ENCODE data around the gene PITPNM1.

Gene PITPNM1

DNA sequence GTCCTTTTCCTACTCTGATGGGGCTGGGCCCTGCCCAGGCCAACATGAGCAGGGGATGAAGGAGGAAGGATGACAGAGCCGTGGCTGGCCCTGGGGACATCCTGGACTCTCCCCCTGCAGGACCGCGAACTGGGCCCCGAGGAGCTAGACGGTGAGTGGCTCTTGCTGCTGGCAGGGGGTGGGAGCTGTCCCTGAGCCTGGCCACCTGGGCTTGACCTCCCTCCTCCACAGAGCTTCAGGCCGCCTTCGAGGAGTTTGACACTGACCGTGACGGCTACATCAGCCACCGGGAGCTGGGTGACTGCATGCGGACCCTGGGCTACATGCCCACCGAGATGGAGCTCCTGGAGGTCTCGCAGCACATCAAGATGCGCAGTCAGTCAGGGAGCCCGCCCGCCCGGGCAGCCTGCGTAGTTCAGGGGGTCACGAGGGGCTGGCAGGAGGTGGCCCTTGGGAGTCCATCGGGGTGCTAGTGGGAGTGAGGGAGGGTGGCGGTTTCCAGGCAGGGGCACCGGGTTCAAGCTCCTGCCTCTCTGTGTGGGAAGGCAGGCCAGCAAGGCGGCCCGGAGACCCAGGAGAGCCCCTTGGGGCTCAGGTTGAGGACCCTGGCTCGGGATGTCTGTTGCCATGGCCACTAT, 49.0 kb downstream of the PITPNM1 start:
- POLR2A ChIA-PET = no interaction called here
- TF ChIP-seq, protein P1, sequence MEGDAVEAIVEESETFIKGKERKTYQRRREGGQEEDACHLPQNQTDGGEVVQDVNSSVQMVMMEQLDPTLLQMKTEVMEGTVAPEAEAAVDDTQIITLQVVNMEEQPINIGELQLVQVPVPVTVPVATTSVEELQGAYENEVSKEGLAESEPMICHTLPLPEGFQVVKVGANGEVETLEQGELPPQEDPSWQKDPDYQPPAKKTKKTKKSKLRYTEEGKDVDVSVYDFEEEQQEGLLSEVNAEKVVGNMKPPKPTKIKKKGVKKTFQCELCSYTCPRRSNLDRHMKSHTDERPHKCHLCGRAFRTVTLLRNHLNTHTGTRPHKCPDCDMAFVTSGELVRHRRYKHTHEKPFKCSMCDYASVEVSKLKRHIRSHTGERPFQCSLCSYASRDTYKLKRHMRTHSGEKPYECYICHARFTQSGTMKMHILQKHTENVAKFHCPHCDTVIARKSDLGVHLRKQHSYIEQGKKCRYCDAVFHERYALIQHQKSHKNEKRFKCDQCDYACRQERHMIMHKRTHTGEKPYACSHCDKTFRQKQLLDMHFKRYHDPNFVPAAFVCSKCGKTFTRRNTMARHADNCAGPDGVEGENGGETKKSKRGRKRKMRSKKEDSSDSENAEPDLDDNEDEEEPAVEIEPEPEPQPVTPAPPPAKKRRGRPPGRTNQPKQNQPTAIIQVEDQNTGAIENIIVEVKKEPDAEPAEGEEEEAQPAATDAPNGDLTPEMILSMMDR (IDR thresholded peaks at IDR 0.05; ENCODE audit: insufficient read depth, low read length, missing control alignments) = no peak
- no peak overlapping the region for H3K4me3 ChIP-seq (ENCODE audit: low read depth, low read length)
- CTCF ChIA-PET = interaction anchor here (1.2 kb wide), 1 partner anchor 54 kb away, joined by 5 read pairs; the partner anchor contains the start of gene PPP1CA
- DNase-seq (ENCODE audit: low read depth, low spot score) = no peak

DNA sequence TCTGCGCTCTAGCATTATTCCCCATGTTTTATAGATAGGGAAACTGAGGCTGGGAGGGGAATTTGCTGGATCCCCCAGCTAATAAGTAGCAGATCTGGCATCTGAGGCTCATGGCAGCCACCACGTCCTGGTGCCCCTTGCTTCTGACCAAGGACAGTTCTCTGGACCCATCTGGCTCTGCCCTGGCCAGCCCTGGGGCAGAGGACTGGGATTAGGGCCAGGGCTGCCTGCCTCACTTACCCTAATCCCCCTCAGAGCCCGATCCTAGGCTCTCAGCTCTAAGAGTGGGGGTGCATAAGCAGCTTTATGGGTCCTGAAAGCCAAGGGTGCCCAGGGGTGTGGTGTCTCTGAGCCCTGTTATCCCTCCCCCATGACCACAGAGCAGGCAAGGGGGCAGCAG, 50.1 kb downstream of the PITPNM1 start, which contains the start of gene CABP4:
TSS of gene CABP4 (plus strand) at position 301 of the 400 bp plus-strand sequence. CDS start at position 371, 70 bp downstream.
- POLR2A ChIA-PET = no interaction called here
- no peak for DNase-seq (ENCODE audit: low read depth, low spot score)
- CTCF ChIA-PET = interaction anchor here (0.9 kb wide), 1 partner anchor 51 kb away, joined by 3 read pairs; no protein-coding TSS in a partner anchor
- TF ChIP-seq, protein P1 (IDR thresholded peaks at IDR 0.05; ENCODE audit: insufficient read depth, low read length, missing control alignments) = no peak
- H3K4me3 ChIP-seq (ENCODE audit: low read depth, low read length) = no peak within 1 kb of the TSS

DNA sequence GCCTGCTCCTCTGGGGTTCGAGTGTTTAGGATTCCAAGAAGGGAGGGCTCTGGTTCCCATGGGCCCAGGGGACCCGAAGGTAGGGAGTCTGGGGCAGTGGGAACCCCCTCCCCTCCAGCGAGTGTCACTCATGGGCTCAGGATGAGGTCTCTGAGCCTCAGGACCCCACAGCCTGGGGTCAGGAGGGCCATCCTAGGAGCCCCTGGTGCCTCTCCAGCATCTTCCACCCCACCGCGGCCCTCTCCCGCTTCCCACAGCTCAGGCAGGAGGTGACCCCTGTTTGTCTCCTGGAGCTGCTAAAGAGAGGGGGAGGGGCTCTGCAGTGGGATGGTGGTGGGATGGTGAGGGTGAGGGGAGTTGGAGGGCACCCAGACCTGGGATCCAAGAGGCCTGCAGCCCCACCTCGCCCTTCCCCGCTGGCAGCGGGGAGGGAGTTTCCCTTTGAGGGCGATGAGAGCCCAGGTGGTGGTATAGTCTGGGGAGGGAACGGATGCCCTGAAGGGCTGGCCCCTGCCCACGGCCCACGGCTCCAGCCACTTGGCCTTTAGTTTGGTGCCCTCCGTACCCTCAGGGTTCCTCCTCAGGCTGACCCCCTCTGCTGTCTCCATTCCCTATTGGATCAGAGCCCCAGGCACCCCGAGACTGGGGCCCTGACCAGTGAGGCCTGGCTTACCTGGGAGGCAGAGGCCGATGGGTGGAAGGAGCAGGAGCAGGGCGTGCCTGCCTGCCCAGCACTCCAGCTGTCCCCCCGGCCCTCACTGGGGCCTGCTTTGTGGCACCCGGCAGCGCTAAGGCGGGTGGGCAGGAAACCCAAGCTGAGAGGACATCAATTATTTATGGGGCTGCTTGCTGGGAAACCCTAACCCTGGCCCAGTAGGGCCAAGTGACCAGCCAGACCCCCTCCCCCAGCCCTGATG, 51.1 kb downstream of the PITPNM1 start:
- no peak overlapping the region for H3K4me3 ChIP-seq (ENCODE audit: low read depth, low read length)
- ChIA-PET CTCF (interaction anchor here (0.9 kb wide), 1 partner anchor 52 kb away, joined by 3 read pairs; no protein-coding TSS in a partner anchor), POLR2A (no interaction called here)
- TF ChIP-seq, protein P1 (IDR thresholded peaks at IDR 0.05; ENCODE audit: insufficient read depth, low read length, missing control alignments) = no peak
- no peak for DNase-seq (ENCODE audit: low read depth, low spot score)

DNA sequence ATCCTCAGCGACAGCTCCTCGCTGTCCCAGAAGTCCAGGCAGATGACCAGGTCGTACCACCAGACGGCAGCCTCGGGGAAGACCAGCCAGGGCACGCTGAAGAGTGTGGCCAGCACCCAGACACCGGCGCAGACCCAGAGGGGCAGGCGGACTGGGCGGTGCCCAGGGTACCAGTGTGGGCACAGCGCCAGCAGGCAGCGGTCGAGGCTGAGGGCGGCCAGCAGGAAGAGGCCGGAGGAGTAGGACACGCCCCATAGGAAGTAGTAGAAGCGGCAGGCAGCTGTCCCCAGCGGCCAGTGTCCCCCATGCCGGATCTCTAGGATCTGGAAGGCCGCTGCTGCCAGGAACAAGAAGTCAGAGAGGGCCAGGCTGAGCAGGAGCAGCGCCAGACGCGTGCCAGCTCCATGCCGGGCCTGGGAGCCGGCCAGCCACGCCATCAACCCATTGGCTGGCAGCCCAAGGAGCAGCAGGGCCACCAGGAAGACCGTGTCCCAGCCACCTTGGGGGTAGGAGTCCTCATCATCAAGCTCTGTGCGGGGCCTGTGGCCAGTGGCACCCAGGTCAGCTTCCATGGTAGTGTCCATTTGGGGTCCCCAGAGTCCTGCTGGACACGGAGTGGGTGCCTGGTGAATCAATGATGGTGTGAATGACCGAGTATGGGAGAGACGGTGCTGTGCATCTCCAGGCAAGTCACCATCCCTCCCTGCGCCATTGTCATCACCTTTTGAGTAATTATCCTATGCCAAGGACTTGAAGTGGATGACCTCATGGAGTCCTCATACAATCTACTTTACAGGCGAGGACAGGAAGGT, 52.8 kb downstream of the PITPNM1 start, which contains the start of gene GPR152:
TSS of gene GPR152 (minus strand) at position 589 of the 812 bp plus-strand sequence. CDS start at position 584, 5 bp downstream.
- ChIA-PET POLR2A (no interaction called here), CTCF (no interaction called here)
- TF ChIP-seq, protein P1 (IDR thresholded peaks at IDR 0.05; ENCODE audit: insufficient read depth, low read length, missing control alignments) = no peak
- no peak within 1 kb of the TSS for H3K4me3 ChIP-seq (ENCODE audit: low read depth, low read length)
- DNase-seq (ENCODE audit: low read depth, low spot score) = no peak

DNA sequence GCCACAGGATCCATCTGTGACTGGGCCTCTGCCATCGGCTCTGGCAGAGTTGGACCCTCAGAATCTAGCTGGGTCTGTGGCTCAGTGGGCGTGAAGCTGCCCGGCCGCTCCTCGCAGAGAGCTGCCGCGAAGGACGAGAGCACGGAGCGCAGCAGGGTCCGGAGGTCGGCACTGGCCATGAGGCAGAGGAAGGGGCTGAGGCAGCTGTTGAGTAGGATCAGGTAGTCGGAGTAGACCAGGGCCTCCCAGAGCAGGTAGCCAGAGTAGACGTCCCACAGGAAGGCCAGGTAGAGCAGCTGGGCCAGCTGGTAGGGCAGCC, 53.5 kb downstream of the PITPNM1 start:
- TF ChIP-seq, protein P1 (IDR thresholded peaks at IDR 0.05; ENCODE audit: insufficient read depth, low read length, missing control alignments) = no peak
- POLR2A ChIA-PET = no interaction called here
- DNase-seq (ENCODE audit: low read depth, low spot score) = no peak
- H3K4me3 ChIP-seq (ENCODE audit: low read depth, low read length) = no peak overlapping the region
- CTCF ChIA-PET = no interaction called here
